Measurements from ENCODE around the gene PSMA2.

GRCh38 chr7:42929449-42929848 lies 2.5 kb downstream of the PSMA2 start:
- TF ChIP-seq CTCF (IDR thresholded peaks at IDR 0.05) (no peak), POLR2A (IDR thresholded peaks at IDR 0.05) (no peak)

All from uterus (tissue), 2 donors.